OCI-LY3 (cell line): ENCODE data around the gene SRGAP2B.
"Not testable (repeated sequence)": the region's sequence is repeated elsewhere in the genome, so short reads cannot be mapped to it uniquely, and the experiment has no call there.

ENCODE experiments used
- H2AFZ ChIP-seq: fragments of 200-600, 300-600 bp; shearing (Covaris generic); 2 replicates; pipeline ENCODE4 v1.6.0; 2014; ENCODE audit warnings: antibody characterized with exemption, low read depth, low read length
- H3K27ac ChIP-seq: fragments of 200-600, 300-600 bp; sonication (generic); 2 replicates; pipeline ENCODE4 v1.5.1; 2014; ENCODE audit warnings: mild to moderate bottlenecking, low read length, moderate library complexity, mixed read lengths
- H3K27me3 ChIP-seq: fragments of 200-600, 300-600 bp; sonication (generic); 2 replicates; pipeline ENCODE4 v1.6.1; 2014; ENCODE audit warnings: low read depth, low read length, mixed read lengths
- H3K36me3 ChIP-seq: fragments of 200-600, 300-600 bp; sonication (generic); replicated peaks from 2 replicates; pipeline ENCODE3; 2014; ENCODE audit warnings: low read depth, low read length, mixed read lengths
- H3K4me1 ChIP-seq: fragments of 300-600, 200-600 bp; sonication (generic); 2 replicates; pipeline ENCODE4 v1.6.1; 2014; ENCODE audit warnings: low read length, mixed read lengths
- H3K4me2 ChIP-seq: fragments of 200-600, 300-600 bp; sonication (generic); 2 replicates; pipeline ENCODE4 v1.6.1; 2014; ENCODE audit warnings: low read length, mixed read lengths
- H3K4me3 ChIP-seq: fragments of 300-600, 200-600 bp; sonication (generic); 2 replicates; pipeline ENCODE4 v1.5.1; 2014; ENCODE audit warnings: antibody characterized with exemption, mild to moderate bottlenecking, low read length, moderate library complexity
- H3K79me2 ChIP-seq: fragments of 300-600, 200-600 bp; shearing (Covaris generic); 2 replicates; pipeline ENCODE4 v1.6.1; 2014; ENCODE audit warnings: mild to moderate bottlenecking, low read length, mixed read lengths
- H3K9ac ChIP-seq: fragments of 300-600, 200-600 bp; shearing (Covaris generic); 2 replicates; pipeline ENCODE4 v1.6.0; 2014; ENCODE audit warnings: mild to moderate bottlenecking, low read length, moderate library complexity
- H3K9me3 ChIP-seq: fragments of 200-600, 300-600 bp; shearing (Covaris generic); 2 replicates; pipeline ENCODE4 v1.6.1; 2014; ENCODE audit warnings: low read length, mixed read lengths; ENCODE audit not compliant: insufficient read depth
- H4K20me1 ChIP-seq: fragments of 200-600, 300-600 bp; sonication (generic); 2 replicates; pipeline ENCODE4 v1.6.1; 2016; ENCODE audit warnings: low read length, mixed read lengths; ENCODE audit not compliant: insufficient read depth

The SRGAP2B gene

DNA sequence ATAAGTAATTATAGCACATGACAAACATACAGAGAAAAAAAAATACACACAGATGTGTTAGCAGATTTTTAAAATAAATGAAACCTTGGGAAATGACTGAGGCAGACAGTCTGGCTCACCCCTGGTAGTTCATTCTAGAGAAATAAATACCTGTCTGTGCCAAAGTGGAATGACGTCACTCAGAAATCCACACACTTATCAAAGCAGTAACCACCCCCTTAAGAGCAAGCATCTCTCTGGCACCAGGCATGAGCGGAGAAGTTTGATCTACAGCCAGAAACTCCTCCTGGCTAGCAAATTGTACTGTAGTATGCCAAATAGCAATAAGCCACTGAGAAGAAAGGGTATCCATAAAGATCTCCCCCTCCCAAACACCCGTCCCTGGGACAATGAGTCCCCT, 131.6 kb downstream of the SRGAP2B start:
- not testable (repeated sequence) for H3K9ac ChIP-seq, H3K4me1 ChIP-seq, H3K9me3 ChIP-seq, H2AFZ ChIP-seq, H3K27me3 ChIP-seq, H3K4me2 ChIP-seq, H3K79me2 ChIP-seq, H4K20me1 ChIP-seq, H3K4me3 ChIP-seq, H3K27ac ChIP-seq, H3K36me3 ChIP-seq

DNA sequence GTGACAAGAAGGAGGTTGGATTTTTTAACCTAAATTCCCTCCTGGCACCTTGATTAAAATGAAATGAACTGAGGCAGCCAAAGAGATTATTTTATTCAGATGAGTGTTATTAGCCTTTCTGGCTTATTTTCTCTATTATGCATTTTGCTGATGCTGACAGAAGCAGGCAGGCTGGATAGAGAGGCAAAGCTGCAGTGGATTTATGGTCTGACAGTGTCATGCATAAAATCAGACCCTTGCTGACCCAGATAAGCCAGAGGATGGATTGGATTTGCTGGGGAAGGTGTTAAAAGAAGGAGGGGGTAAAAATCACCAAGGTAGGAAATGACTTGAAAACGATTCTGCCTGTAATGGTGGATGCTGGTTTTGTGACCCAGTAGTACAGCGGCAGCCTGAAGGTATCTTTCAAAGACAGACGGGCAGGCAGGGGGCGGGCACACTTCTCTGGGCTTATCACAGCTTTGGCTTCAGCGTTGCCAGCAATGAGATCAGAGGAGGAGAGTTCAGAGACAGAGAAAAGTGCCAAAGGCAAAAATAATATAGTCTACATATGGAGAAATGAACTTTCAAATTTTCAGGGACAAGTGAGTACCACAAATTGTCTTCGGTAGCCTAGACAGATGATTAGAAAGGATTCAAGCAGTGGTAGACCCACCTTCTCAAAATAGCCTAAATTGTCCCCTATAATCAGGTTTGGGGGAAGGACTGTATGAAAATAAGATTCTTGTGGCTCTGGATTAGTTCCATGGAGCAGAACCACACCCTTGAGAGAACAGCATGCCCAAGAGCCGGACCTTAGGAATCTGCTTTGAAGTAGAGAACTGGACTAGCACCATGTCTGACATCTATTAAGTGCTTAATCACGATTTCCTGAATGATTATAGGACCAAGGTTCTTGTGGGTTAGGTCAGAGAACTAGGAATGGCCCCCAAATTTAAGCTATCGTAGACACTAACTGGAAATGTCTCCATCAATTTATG, 133.2 kb downstream of the SRGAP2B start:
- H3K4me1 ChIP-seq, H3K4me2 ChIP-seq, H2AFZ ChIP-seq, H3K36me3 ChIP-seq, H3K79me2 ChIP-seq, H3K9ac ChIP-seq, H3K4me3 ChIP-seq, H3K9me3 ChIP-seq, H4K20me1 ChIP-seq, H3K27ac ChIP-seq, H3K27me3 ChIP-seq: not testable (repeated sequence)

DNA sequence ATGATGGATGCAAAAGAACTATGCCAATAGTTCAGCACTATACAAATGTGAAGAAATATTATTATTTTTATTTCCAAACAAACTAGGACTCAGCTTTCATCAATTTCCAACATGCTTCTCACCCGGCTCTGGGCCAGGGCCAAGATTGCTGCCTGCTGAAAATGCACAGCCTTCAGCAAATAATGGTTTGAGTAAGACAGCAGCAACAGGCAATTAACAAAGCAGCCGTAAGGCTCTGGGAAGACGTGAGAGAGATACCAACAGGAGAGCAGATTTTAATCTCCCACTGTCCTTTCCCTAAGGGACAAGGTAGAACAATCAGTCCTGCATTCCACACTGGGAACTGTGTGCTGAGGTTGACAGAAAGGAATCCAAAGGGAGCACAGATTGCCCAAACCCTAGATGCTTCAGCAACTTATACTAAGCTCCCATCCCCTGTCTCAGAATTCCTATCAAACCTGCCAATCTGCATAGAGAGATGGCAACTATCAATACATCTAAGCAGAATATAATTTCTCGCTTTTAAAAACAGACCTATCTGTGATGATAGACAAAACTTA, 134.1 kb downstream of the SRGAP2B start:
- not testable (repeated sequence) for H3K27ac ChIP-seq, H3K4me3 ChIP-seq, H3K4me2 ChIP-seq, H3K27me3 ChIP-seq, H4K20me1 ChIP-seq, H3K79me2 ChIP-seq, H3K36me3 ChIP-seq, H3K4me1 ChIP-seq, H3K9me3 ChIP-seq, H2AFZ ChIP-seq, H3K9ac ChIP-seq

DNA sequence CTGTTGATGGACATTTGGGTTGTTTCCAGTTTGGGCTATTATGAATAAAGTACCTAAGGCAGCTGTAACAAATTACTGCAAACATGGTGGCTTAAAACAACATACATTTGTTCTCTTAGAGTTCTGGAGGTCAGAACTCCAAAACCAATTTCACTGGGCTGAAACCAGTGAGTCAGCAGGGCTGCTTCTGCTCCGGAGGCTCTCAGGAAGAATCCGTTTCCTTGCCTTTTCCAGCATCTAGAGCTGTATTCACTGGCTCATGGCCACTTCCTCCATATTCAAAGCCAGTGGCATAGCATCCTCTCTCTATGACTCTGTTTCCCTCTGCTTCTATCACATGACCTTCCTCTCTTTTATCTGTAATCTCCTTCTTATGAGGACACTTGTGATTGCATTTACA, 146.7 kb downstream of the SRGAP2B start:
- H3K27me3 ChIP-seq, H3K36me3 ChIP-seq, H3K4me3 ChIP-seq, H3K4me1 ChIP-seq, H3K27ac ChIP-seq, H3K79me2 ChIP-seq, H3K9ac ChIP-seq, H4K20me1 ChIP-seq, H3K9me3 ChIP-seq, H3K4me2 ChIP-seq, H2AFZ ChIP-seq: not testable (repeated sequence)

DNA sequence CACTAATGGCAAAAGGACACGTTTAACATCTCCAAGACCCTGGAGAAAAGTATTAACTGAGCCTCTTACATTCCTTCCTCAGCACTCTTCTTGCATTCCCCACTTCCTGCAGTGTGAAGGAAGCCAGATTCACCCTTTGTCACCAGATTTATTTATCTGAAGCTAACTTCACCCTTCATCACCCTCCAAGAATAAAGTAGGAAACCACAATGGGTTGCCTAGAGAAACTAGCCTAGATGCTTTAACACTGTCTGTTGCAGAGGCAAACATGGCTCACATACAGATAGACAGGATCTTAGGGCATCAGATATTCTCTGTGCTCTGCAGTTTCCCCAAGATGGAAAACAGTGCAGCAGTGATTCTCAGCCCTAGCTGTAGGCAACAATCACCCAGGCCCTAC, 147.6 kb downstream of the SRGAP2B start:
- H3K27me3 ChIP-seq = not testable (repeated sequence)

DNA sequence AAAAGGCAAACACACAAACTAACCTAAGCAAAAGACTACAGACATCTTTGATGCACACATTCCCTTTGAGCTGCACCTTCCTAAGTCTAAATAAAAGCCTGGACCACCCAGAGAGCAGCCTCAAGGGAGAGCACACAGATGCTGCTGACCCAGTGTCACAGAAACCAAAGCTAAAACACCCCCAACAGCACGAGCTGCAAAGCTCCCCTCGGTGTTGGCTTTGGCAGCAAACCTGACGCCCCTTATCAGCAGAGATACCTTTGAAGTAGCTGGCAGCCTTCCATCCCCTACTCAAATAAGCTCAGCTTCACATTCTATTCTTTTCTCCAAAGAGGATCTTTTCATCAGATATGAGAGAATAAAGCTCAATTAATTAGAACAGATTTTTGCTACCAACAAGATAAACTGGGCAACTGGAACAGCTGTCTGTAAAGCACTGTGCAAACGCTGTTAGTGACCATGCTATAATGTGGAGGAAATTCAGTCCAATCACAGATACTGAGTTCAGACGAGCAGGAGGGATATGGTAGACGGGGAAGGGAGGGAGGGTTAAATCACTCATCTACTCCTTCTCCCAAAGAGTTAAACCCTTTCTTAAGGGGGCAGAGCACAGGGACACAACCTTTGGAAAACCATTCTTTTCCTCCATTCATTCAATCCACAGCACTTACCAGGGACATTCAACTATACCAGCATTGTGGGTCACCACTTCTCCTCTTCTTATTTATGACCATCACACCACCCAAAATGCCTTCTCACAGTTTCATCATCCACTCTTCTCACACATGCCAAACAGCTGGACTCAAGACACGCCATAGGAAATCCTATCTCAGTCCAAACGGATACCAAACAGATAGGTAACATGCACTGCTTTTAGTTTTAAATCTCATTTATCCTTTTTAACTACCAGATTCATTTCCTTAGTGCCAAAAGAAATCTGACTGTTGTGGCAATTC, 148.3 kb downstream of the SRGAP2B start:
- H2AFZ ChIP-seq, H3K9me3 ChIP-seq, H3K9ac ChIP-seq, H3K4me1 ChIP-seq, H3K4me2 ChIP-seq, H3K36me3 ChIP-seq, H3K27me3 ChIP-seq, H3K79me2 ChIP-seq, H3K27ac ChIP-seq, H4K20me1 ChIP-seq, H3K4me3 ChIP-seq: not testable (repeated sequence)

More for the DNA sequence above, 147.6 kb downstream of the SRGAP2B start:
- not testable (repeated sequence) for H3K36me3 ChIP-seq, H2AFZ ChIP-seq, H3K4me3 ChIP-seq, H3K9ac ChIP-seq, H4K20me1 ChIP-seq, H3K9me3 ChIP-seq, H3K4me1 ChIP-seq, H3K79me2 ChIP-seq, H3K4me2 ChIP-seq, H3K27ac ChIP-seq

DNA sequence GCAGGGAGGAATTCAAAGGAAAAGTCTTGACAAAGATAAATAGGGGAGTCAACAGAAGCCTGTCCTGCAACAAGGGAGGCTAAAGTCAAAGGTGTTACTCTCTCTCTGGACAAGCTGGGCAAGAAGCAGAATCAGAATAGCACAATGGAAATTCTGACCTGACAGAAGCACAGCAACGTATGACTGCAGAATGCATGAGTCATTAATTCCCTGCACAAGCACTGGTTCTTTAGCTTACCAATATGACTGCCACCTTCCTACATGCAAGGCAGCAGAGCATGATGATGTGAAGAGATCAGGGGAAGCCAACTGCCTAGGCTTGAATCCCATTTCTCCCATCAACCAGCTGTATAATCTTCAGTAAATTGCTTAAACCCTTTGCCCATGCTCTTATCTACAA, 153.4 kb downstream of the SRGAP2B start:
- H3K27me3 ChIP-seq, H3K4me2 ChIP-seq, H4K20me1 ChIP-seq: not testable (repeated sequence)

DNA sequence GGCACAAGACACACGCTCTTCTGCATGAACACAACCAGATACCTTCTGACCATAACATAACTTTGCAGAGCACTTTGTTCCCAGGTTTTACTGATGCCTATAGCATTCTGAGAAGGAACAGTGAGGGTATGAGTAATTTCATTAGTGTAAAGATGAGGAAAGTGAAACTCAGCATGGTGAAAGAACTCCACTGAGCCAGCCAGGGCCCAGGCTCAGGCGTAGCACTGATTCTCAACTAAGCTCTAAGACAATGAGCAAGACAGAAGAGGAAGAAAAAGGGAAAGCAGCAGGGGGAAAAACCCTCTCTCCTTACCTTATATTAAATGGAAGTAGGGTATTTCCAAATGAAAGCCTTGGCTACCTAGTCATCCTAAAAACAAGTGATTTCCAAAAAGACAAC, 155.1 kb downstream of the SRGAP2B start:
- not testable (repeated sequence) for H3K9ac ChIP-seq, H3K9me3 ChIP-seq, H4K20me1 ChIP-seq, H3K4me3 ChIP-seq, H3K79me2 ChIP-seq, H3K27ac ChIP-seq, H3K4me1 ChIP-seq, H3K4me2 ChIP-seq, H3K36me3 ChIP-seq, H3K27me3 ChIP-seq, H2AFZ ChIP-seq

More for the DNA sequence above, 153.4 kb downstream of the SRGAP2B start:
- not testable (repeated sequence) for H3K79me2 ChIP-seq, H3K4me1 ChIP-seq, H3K36me3 ChIP-seq, H3K27ac ChIP-seq, H3K9ac ChIP-seq, H3K9me3 ChIP-seq, H2AFZ ChIP-seq, H3K4me3 ChIP-seq

DNA sequence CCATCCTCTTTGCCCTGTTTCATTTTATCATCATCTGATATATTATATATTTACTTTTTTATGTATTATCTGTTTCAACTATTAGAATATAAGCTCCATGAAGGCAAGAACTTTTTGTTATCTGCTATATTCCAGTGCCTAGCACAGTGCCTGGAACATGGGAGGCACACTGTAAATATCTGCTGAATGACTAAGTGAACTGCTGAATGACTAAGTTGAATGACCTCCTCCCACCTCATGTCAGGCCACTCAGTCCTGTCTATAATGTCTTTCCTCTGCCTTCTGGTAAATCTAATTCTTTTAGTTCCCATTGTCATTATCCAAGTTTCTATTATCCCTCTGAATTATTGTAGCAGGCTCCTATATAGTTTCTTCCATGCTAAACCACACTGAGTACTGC, 156.5 kb downstream of the SRGAP2B start:
- H3K4me2 ChIP-seq, H3K9me3 ChIP-seq, H3K79me2 ChIP-seq, H3K9ac ChIP-seq, H3K4me3 ChIP-seq, H4K20me1 ChIP-seq, H3K27me3 ChIP-seq, H2AFZ ChIP-seq, H3K4me1 ChIP-seq, H3K36me3 ChIP-seq, H3K27ac ChIP-seq: not testable (repeated sequence)
